ENCODE data around the gene RNF38.

DNA sequence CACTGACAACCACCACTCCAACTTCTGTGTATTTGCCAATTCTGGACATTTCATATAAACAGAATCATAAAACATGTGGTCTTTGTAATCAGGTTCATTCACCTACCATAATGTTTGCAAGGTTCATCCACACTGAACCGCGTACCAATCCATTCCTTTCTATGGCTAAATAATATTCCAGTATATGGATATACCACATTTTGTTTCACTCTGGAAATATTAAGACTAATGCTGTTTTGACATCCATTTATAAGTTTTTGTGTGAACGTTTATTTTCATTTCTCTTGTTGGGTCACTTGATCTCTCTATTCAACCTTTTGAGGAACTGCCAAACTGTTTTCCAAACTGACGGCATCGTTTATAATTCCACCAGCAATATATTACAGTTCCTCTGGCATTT, 26.3 kb upstream of the RNF38 start:
- TF ChIP-seq, protein P1, sequence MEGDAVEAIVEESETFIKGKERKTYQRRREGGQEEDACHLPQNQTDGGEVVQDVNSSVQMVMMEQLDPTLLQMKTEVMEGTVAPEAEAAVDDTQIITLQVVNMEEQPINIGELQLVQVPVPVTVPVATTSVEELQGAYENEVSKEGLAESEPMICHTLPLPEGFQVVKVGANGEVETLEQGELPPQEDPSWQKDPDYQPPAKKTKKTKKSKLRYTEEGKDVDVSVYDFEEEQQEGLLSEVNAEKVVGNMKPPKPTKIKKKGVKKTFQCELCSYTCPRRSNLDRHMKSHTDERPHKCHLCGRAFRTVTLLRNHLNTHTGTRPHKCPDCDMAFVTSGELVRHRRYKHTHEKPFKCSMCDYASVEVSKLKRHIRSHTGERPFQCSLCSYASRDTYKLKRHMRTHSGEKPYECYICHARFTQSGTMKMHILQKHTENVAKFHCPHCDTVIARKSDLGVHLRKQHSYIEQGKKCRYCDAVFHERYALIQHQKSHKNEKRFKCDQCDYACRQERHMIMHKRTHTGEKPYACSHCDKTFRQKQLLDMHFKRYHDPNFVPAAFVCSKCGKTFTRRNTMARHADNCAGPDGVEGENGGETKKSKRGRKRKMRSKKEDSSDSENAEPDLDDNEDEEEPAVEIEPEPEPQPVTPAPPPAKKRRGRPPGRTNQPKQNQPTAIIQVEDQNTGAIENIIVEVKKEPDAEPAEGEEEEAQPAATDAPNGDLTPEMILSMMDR (IDR thresholded peaks at IDR 0.05; ENCODE audit: poor library complexity), result no peak
- no peak for TF ChIP-seq EZH2 (IDR thresholded peaks at IDR 0.05; ENCODE audit: borderline replicate concordance)

All from hepatocyte (in vitro differentiated cells).